ENCODE data around the gene CHN1.
A peak's percentile ranks its signal among the peaks of the same experiment; 100 is the strongest.

The CHN1 gene

GRCh38 chr2:174780191-174780840 is 224.9 kb downstream of the CHN1 start:
- no peak for DNase-seq

DNA sequence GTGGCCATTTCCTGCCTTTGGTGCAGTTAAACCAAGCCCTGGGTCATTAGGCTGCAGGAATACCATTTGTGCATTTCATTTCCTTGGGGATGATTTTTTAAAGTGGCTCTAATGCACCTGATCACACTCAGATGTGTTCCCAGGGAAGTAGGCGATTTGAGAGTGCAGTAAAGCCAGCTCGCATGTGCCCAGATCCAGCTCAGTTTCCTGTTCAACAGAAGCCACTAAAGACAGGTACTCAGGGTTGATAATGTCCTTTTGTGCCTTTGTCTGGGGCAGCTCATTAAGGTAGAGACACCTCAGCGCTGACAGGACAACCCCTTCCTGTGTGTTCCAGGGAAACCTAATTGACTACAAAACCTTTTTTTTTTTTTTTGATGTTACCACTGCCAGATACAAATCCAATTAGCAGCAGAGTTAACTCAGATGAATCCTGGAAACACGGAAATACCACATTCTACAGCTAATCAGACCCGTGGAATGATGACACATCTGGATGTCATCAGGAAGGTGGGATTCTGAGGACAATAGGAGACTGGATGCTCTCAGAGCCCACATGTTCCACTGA is 225.7 kb downstream of the CHN1 start:
- no peak for DNase-seq

GRCh38 chr2:174778085-174778981 is 226.8 kb downstream of the CHN1 start:
- DNase-seq: peak; percentile 78

GRCh38 chr2:174777347-174778084 is 227.7 kb downstream of the CHN1 start:
- DNase-seq: no peak

GRCh38 chr2:174776675-174777074 is 228.5 kb downstream of the CHN1 start:
- DNase-seq: no peak

- DNase-seq: no peak
Observed at GRCh38 chr2:174776223-174776622, 229.0 kb downstream of the CHN1 start.

- DNase-seq: no peak
Observed at GRCh38 chr2:174775571-174775980, 229.6 kb downstream of the CHN1 start.

GRCh38 chr2:174774886-174775285 is 230.3 kb downstream of the CHN1 start:
- DNase-seq: no peak

DNA sequence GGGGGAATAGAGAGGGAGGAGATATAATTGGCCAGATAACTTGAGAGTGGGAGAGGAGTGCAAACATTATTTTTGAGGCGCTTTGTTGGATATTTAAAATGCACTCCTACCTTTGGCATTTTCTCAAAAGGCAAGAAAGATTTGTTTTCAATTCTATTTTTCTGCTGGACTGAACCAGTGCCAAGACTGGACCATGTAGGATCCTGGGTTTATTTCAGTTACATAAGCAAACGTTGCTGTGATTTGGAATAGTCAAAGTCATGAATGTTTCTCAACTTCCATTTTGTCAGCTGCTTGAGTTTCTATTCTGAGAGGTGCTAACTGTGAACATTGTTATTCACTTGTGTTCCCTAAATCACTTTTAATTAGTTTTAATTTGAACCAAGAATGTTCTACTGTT is 232.0 kb downstream of the CHN1 start:
- no peak for DNase-seq

DNA sequence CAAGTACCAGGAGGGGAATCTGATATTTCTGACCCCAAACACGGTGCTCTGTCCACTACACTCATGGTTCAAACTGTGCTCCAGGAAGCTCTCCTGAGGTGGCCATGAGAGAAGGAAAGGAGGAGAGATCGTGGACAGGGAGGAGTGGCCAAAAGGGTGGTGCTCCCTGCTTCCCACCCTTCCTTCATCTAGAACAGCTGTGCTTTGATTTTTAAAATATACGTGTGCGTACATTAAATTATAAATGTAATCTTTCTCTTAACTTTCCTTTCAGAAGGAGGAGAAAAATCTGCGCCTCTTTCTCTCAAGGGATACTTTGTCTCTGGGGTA is 232.7 kb downstream of the CHN1 start:
- no peak for DNase-seq

DNA sequence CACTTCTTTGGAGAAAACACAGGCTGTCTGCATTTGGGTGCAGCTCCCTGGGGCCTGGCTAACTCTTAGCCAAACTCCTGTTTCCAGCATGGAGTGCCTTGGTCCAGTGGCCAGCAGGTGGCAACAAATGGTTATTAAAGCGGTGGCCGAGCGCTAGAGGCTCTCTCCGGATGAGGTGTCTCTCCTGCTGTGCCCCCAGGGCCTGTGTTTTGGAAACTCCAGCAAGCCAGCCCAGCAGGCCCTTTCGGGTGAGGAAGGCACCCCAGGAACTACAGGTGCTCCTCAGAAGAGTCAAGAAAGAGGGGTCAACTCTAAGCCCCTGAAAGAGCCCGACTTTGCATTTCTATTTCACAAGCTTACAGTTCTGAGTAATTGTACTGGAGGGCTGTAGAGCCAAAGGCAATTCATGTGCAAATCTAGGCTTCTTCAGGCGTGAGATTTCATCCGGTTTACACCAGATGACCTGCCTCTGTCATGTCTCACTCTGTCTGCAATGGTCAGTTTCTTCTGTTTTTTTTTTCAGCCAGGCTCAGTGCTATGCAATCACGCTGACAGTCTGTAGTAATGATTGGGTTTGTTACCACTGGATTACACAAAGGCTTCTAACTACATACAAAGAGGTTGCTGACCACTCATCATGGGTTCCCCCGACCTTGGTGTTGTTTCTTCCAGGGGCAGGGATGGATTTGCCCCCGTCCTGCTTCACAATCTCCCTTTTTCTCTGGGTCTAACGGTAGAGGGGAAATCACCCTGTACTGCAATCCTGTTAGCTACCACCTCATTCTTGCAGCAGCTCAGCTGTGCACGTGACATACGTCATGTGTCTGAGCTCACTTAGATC is 233.3 kb downstream of the CHN1 start:
- DNase-seq: peak; percentile 69

DNA sequence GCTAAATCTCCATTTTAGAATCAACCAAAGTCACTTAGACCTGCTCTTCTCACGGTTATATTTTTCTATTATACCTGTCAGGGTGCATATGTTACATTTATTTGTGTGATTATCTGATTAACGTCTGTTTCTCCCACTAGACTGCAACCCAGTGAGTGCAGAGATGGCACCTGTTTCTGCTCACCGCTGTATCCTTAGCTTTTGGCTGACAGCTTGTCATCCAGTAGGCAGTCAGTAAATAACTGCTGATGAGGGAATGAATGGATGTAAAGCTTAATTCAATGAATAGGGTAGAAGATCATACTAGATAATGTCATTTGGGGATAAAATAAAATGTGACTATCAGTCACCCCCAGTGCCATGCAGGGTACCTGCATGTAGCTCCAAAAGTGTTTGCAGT is 234.0 kb downstream of the CHN1 start:
- no peak for DNase-seq

- DNase-seq: no peak
Observed at GRCh38 chr2:174768557-174768956, 236.6 kb downstream of the CHN1 start.

GRCh38 chr2:174766271-174766670 is 238.9 kb downstream of the CHN1 start:
- no peak for DNase-seq

GRCh38 chr2:174765576-174765975 is 239.6 kb downstream of the CHN1 start:
- DNase-seq: no peak

GRCh38 chr2:174764280-174765255 is 240.6 kb downstream of the CHN1 start, which contains the start of gene CHRNA1:
TSS of gene CHRNA1 (minus strand) at chr2:174764472. CDS start at chr2:174764394, 78 bp downstream.
- DNase-seq: no peak

DNA sequence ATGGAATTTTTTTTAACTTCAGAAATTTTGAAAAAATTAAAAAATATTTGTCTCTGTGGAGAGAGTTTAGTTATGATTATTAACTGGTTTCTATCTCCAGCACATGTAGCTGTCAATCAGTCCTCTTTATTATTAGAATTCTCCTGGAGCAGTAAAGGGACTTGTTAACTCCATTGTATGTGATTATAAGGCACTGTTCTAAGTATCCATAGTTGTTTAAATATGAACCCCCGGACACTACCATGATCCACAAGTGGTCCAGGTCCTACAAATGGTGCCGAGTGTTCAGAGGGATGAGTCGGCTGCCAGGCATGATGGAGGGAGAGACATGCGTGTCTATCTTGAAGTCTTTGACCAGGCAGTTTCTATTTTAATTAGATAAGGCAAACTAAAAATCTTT is 241.4 kb downstream of the CHN1 start:
- no peak for DNase-seq

DNA sequence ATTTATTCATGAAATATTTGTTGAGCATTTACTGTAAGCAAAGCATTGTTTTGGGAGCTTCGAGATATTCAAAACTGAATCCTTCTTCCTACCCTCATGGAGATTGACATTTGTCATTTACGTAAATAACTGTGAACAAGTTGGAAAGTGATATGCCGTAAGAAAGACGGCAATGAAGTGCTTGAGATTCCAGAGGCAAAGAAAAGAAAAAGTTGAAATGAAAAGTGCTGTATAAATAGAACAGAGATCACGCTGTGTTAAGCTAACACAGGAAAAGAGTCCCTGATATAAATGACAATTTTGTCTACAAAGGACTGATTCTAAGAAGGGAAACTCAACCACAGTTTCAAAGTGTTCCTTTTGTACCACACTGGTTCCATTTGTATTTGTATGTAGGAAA is 242.7 kb downstream of the CHN1 start:
- no peak for DNase-seq

- no peak for DNase-seq
Observed at GRCh38 chr2:174761837-174762236, 243.3 kb downstream of the CHN1 start.

DNA sequence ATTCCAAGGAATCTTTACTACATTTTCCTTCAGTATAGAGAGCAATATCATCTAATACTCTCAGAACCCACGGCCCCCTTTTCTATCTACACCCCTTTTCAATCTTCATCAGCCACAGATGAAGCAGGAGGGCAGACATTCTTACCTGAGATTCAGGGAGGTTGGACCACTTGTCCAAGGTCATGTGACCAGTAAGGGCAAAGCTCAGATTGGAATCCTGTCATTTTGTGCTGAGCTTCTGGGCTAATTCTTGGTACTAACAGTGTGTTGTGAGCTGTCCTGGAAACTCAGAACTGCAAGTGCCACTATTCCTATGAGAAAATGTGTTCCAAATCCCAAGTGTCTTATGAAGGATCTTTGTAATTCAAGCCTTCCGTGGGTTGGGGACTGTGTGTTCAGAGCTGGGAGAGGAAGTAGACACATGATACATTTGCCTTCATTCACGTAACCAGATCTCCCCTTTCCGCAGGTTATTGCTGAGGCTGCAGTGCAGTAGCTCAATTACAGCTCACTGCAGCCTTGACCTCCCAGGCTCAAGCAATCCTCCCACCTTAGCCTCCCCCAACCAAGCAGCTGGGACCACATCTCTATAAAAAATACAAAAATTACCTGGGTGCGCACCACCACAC is 244.2 kb downstream of the CHN1 start:
- DNase-seq: no peak
